ENCODE data around the gene TDO2. TPM values are rescaled to one million over a fixed set of nuclear protein-coding genes. Genes with fewer than 3 reads are reported as not detected.
"Not testable (repeated sequence)": the region's sequence is repeated elsewhere in the genome, so short reads cannot be mapped to it uniquely, and the experiment has no call there.

Gene TDO2
- total RNA-seq, result 1.0 TPM

DNA sequence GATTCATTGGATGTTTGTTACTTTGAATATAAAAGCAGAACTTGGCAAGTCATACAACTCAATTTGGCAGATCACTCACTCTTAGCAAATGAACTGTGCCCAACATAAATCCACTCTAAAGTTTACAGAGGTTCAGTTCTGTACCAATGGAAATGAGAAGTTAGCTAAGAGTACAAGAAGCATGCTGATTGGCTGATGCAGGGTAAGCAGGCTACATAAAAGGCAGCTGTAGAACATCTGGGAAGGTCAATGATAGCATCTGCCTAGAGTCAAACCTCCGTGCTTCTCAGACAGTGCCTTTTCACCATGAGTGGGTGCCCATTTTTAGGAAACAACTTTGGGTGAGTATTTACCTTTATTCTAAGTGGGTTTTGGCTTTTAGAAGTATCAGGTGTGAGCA is at the start of gene TDO2:
Gene TDO2, plus strand, starts transcription at position 244 of the 400 bp plus-strand sequence. Its CDS starts 63 bp downstream, at position 307.
- DNase-seq (ENCODE audit: low spot score), result no peak

GRCh38 chr4:155854582-155855226 is 48.8 kb upstream of the TDO2 start:
- DNase-seq (ENCODE audit: low spot score), result no peak

DNA sequence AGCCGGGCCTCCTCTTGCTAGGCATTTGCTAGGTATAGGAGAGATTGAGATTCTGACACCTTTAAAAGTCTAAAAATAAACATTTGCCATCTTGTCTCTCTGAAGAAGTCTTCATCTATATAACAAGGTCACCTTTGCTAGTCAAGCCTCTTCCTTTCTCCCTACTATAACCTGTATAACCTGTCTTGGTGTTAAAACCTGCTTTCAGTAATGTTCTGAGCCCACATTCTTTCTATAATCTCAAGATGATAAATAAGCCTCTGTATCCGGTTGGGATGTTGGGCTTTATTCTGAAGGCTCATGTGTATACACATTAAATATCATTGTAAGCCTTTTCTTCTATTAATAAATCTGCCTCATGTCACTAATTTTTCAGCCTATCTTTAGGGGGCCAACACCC is 47.6 kb upstream of the TDO2 start:
- DNase-seq (ENCODE audit: low spot score), result no peak

DNA sequence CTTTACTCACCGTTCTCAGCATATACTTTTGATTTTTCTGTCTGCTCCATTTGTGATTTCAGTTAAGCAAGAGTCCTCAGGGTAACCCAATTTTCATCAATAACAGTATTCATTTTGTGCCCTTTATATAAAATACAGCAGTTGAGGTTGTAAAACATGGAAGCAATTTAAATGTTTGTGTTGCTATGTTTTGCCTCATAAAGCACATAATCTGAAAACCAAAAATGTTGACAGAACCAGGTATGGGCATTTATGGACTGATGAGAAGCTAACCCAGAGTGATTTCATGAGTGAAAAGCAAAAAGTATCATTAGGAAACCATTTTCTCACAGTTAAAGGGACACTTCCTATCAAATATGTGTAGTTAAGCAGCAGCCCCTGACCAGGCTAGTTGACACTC is 37.3 kb upstream of the TDO2 start, which contains the start of gene ASIC5:
Gene ASIC5, minus strand, starts transcription at position 101 of the 400 bp plus-strand sequence. Its CDS starts 51 bp downstream, at position 50.
- DNase-seq (ENCODE audit: low spot score), result no peak

DNA sequence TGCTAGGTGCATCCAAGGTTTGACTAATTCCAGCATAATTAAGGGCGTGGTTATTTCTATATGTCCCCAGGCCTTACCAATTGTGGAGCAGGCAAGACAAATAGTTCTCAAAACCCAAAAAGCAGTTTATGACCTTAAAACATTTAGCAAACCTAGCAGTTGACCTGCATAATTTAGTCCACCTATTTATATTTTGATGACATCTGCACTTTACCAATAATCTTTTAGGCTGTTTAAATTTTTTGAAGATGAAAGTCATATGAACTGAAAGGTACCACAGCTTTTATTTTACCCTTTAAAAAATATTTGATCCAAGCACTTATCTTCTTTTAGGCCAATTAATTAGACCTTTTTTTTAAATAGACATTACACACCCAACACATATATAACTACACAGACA is 27.6 kb upstream of the TDO2 start:
- DNase-seq (ENCODE audit: low spot score), result no peak

GRCh38 chr4:155877971-155878370 is 25.5 kb upstream of the TDO2 start:
- DNase-seq (ENCODE audit: low spot score), result no peak

DNA sequence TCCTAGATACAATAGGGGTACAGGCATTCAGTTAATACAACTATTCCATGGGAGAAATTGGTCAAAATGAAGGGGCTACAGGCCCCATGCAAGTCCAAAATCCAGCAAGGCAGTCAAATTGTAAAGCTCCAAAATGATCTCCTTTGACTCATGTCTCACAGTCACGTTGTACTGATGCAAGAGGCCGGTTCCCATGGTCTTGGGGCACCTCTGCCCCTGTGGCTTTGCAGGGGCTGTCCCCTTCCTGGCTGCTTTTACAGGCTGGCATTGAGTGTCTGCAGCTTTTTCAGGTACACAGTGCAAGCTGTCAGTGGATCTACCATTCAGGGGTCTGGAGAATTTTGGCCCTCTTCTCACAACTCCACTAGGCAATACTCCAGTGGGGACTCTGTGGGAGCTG is 24.9 kb upstream of the TDO2 start:
- no peak for DNase-seq (ENCODE audit: low spot score)

- no peak for DNase-seq (ENCODE audit: low spot score)
These were observed 23.7 kb upstream of the TDO2 start for GRCh38 chr4:155879767-155880166.

GRCh38 chr4:155881555-155881954 is 21.9 kb upstream of the TDO2 start:
- no peak for DNase-seq (ENCODE audit: low spot score)

- DNase-seq (ENCODE audit: low spot score), result no peak
These were observed 19.6 kb upstream of the TDO2 start for GRCh38 chr4:155883895-155884294.

DNA sequence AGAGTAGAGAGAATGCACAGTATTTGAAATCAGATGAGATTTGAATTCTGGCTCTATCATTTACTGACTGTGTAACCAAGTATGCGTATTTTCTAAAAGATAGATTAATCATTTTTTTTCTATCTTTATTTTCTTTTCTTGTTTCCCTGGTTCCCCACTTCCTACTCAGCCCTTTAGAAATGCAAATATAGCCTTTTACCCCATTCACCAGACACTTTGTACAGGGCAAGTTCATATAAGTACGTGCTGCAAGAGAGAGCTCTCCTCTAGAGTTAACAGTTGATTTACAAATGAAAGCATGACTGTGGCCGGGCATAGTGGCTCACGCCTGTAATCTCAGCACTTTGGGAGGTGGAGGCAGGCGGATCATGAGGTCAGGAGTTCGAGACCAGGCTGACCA is 17.8 kb upstream of the TDO2 start:
- DNase-seq (ENCODE audit: low spot score), result no peak

- DNase-seq (ENCODE audit: low spot score), result no peak
These were observed 16.5 kb upstream of the TDO2 start for GRCh38 chr4:155887045-155887444.

GRCh38 chr4:155887847-155888570 is 15.5 kb upstream of the TDO2 start:
- DNase-seq (ENCODE audit: low spot score), result no peak

DNA sequence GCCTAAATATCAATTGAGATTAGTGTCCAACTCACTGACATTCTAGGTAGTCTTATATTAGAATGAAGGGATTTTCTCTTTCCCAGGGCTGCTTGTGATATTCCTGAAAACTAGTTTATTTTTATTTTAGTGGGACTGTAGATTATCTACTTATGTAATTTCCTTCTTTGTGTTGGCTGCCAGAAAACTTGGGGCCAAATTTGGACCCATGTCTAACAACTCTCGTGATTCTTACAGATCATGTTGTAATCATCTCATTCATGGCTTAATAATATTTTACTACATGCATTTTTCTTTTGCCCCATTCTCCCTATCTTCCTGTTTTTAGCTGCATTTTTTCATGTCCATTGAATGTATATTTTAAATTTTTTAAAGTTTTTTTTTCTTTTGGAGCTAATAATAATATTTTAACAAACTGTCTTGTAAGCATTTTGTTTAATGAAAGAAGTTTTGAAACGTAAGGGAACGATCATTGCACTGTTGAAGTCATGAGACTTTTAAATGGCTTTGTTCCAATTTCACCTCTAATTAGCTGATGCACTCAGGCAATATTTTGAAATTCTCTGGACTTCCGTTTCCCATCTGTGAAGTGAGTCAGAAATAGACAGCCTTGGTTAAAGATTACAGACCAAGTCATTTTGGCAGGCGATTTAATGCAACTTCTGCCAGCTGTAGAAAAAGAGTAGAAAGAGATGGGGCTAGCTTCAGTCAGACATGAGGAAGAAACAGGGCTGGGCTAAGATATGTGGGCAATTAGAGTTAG is 14.3 kb upstream of the TDO2 start:
- DNase-seq (ENCODE audit: low spot score), result no peak

- DNase-seq (ENCODE audit: low spot score), result no peak
These were observed 13.6 kb upstream of the TDO2 start for GRCh38 chr4:155889946-155890345.

- no peak for DNase-seq (ENCODE audit: low spot score)
These were observed 12.4 kb upstream of the TDO2 start for GRCh38 chr4:155891058-155891457.

- DNase-seq (ENCODE audit: low spot score), result not testable (repeated sequence)
These were observed 5.1 kb upstream of the TDO2 start for GRCh38 chr4:155898371-155898770.

DNA sequence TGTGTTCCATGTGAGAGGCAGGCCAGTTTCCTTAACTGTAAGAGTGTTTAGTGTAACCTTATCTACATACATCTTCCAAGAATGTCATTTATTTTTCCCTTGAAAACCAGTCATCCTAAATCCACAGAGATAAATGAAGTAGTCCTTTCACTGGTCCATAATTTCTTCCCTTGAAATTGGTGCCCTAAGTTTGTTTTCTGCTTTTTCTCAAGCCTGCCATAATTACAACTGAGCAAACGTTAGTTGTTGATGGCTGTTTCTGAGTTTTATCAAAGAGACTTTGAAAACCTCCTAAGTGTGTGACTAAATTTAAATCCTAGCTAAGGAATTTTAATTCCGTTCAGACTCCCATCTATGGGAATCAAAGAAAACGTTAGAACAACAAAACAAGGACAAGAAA is 3.6 kb upstream of the TDO2 start:
- DNase-seq (ENCODE audit: low spot score), result no peak

DNA sequence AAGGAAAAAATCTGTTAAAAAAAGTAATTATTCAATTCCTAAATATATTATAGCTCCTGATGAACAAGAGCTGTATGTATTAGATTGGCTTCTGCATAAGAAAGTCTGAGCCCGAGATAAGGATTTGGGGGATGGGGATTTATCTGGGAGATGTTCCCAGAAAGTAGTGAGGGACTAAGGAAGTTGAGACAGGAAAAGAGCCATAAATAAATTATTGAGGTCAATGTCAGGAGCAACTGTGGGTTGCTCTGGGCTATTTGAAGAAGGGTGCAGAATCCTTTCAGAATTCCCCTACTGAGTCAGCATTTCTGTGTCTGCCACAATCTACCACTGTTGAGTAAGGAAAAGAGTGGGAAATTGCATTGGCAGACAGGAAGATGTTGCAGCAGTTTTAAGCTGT is 3.1 kb upstream of the TDO2 start:
- no peak for DNase-seq (ENCODE audit: low spot score)

DNA sequence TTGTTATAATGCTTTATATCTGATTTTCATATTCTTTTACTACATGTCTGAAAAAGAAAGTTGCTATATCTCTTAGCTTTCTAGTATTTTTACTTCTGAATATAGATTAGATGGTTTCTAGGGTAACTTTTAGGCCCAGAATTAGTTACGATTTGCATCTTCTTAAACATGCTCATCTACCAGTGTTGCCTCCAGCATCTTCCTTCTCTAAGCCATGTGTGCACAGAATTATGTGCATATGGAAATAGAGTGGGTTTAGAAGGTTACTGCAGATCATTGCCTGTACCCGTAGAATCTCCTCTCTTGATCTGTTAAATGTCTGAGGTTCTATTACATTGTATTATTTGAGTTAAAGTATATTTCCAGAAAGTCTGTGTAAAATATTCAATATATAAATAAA is 2.5 kb upstream of the TDO2 start:
- no peak for DNase-seq (ENCODE audit: low spot score)

DNA sequence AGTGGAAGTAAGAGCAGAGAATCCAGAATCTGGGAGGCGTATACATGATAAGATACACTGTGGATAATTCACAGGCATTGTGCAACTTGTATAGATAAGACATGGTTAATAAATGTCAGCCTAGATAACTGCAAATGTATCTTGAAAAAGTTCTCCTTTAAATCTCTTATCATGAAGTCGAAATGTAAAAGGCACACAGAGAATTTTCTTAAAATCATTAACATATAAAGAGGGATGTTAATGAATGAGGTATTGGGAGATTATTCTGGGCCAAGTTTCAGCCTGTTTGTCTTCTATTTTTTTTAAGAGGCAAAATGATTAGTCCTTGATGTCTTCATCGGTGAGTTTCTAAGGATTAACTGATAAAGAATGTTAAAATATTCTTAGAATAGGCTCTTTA is 835 bp downstream of the TDO2 start:
- no peak for DNase-seq (ENCODE audit: low spot score)

DNA sequence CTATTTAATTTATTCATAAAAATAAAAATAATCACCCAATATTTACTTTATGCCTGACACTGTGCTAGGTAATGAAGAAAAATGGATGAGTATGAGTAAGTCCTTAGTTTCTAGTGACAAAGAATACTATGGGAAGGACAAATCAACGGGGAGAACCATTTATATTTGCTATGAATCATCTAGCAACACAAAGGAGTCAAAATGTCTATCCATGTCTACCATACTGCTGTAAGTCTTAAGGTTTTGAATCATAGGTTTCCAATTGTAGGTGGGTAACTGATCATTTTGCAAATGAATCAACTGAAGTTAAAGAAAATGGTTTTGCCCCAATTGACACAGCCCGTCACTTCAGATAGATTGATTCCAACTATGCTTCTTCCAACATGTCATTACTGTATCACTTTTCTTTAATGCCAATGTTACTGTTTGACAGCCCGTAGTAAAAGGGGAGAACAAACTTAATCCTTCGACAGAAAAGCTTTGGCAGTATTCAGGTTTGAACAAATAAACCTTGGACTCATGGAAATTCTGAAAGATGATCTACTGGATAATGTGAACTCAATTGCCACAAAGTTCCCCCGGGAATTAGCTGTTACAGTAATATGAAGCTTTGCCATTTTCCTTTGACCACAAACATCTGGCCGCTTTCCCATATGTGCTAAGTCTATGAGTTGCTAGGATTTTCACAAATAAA is 3.2 kb downstream of the TDO2 start:
- DNase-seq (ENCODE audit: low spot score), result no peak

Measured in ureter (tissue), 1 donor.